GM12801 (cell line): Measurements from ENCODE around the gene F2RL3.

Experiments used
- TF ChIP-seq, protein P1 (sequence below): IDR thresholded peaks from one replicate; pipeline ENCODE4 v1.5.1; 2011; ENCODE audit warnings: control low read depth; ENCODE audit not compliant: insufficient read length; ENCODE audit errors: extremely low read depth

The F2RL3 gene

DNA sequence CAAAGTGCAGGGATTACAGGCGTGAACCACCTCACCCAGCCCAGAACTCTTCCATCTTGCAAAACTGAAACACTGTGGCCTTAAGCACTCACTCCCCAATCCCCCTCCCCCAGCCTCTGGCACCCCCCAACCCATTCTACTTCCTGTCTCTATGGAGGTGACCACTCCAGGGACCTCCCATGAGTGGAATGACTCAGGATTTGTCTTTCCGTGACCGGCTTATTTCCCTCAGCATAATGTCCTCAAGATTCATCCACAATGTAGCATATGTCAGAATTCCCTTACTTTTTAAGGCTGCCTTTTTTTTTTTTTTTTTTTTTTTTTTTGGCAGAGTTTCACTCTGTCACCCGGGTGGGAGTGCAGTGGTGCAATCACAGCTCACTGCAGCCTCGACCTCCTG lies 3.6 kb upstream of the F2RL3 start:
- TF ChIP-seq, protein P1, sequence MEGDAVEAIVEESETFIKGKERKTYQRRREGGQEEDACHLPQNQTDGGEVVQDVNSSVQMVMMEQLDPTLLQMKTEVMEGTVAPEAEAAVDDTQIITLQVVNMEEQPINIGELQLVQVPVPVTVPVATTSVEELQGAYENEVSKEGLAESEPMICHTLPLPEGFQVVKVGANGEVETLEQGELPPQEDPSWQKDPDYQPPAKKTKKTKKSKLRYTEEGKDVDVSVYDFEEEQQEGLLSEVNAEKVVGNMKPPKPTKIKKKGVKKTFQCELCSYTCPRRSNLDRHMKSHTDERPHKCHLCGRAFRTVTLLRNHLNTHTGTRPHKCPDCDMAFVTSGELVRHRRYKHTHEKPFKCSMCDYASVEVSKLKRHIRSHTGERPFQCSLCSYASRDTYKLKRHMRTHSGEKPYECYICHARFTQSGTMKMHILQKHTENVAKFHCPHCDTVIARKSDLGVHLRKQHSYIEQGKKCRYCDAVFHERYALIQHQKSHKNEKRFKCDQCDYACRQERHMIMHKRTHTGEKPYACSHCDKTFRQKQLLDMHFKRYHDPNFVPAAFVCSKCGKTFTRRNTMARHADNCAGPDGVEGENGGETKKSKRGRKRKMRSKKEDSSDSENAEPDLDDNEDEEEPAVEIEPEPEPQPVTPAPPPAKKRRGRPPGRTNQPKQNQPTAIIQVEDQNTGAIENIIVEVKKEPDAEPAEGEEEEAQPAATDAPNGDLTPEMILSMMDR, result no peak

DNA sequence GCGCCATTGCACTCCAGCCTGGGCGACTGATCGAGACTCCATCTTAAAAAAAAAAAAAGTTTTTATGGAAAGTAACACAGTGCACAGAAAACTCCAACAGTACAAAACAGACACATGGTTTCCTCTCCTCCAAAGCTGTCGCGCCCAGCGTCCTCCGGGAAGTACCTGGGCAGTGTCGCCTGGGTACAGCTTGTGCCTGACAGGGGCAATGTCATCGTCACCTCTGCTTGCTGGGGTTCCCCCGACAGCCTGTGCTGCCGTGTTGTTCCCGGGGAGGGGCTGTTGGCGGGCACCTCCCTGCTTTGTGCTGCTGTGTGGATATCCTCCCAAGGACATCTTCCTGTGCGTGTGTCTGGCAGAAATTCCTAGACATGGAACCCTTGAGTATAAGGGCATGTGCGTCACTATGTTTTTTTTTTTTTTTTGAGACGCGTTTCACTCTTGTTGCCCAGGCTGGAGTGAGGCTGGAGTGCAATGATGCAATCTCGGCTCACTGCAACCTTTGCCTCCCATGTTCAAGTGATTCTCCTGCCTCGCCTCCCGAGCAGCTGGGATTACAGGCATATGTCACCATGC lies 2.4 kb upstream of the F2RL3 start:
- TF ChIP-seq, protein P1, result no peak

DNA sequence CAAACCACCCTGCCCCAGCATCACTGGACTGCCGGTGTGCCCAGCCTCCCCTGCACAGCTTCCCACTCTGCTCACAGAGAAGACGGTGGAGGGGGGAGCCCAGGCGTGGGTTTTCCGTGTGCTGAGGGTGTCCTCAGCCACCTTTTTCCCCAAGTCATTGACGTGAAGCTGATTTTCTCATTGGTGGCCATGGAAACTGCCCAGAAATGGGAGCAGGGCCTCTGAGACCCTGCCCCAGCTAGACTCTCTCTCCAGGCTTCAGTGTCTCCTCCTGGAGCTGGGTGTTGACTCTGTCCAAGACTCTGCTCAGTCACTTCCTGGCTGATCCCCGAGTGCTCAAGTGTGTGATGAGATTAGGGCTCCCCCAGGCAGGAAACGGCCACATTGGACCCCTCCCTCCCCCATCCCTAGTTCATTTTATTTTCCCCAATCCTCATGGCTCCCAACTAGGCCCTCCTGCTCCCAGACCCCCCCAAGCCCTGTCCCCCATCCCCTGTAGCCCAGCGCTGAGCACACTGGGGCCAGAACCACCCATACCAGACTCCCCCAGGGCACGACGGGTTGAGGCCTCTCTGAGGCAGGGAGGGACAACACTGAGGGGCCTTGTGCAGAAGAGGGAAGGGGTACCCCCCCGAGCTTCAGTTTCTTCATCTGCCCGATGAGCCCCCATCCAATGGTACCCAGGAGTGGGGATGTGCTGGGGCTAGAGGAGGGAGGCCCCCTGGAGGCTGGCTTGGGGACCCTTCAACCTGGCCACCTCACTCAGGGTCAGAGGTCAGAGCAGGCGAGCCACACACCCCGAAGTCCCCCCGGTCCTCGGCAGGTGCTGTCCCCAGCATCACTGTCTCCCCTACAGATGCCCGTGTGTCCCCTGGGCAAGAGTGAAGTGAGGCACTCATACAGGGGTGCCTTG lies 1.2 kb upstream of the F2RL3 start:
- TF ChIP-seq, protein P1, result no peak

DNA sequence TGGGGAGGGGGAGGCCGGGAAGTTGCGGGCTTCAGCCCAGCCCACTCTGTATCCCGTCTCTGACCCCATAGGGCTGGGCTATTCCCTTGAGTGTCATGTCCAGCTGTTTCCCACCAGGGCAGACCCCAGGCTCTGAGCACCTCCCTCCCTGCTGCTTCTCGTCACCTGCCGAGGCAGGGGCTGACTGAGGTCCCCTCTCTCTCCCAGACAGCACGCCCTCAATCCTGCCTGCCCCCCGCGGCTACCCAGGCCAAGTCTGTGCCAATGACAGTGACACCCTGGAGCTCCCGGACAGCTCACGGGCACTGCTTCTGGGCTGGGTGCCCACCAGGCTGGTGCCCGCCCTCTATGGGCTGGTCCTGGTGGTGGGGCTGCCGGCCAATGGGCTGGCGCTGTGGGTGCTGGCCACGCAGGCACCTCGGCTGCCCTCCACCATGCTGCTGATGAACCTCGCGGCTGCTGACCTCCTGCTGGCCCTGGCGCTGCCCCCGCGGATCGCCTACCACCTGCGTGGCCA lies 625 bp downstream of the F2RL3 start:
- TF ChIP-seq, protein P1, result no peak

DNA sequence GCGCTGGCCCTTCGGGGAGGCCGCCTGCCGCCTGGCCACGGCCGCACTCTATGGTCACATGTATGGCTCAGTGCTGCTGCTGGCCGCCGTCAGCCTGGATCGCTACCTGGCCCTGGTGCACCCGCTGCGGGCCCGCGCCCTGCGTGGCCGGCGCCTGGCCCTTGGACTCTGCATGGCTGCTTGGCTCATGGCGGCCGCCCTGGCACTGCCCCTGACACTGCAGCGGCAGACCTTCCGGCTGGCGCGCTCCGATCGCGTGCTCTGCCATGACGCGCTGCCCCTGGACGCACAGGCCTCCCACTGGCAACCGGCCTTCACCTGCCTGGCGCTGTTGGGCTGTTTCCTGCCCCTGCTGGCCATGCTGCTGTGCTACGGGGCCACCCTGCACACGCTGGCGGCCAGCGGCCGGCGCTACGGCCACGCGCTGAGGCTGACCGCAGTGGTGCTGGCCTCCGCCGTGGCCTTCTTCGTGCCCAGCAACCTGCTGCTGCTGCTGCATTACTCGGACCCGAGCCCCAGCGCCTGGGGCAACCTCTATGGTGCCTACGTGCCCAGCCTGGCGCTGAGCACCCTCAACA lies 1.2 kb downstream of the F2RL3 start:
- TF ChIP-seq, protein P1, result no peak

DNA sequence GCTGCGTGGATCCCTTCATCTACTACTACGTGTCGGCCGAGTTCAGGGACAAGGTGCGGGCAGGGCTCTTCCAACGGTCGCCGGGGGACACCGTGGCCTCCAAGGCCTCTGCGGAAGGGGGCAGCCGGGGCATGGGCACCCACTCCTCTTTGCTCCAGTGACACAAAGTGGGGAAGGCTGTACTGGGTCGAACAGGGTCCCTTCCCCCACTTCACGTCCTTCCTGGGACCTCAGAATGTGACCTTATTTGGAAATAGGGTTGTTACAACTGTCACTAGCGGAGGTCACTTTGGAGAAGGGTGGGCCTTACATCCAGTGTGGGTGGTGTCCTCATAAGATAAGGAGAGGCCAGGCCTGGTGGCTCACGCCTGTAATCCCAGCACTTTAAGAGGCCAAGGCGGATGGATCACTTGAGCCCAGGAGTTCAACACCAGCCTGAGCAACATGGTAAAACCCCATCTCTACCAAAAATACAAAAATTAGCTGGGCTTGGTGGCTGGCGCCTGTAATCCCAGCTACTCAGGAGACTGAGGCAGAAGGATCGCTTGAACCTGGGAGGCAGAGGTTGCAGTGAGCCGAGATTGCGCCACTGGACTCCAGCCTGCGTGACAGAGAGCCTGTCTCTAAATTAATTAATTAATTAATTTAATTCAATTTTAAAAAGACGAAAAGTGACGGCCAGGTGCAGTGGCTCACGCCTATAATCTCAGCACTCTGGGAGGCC lies 1.8 kb downstream of the F2RL3 start:
- TF ChIP-seq, protein P1, result no peak
